GM21526 (cell line): ENCODE data around the gene SLC25A30.
A peak's percentile ranks its signal among the peaks of the same experiment; 100 is the strongest.

ENCODE experiments used
- ATAC-seq: cut with Tn5 transposase; IDR thresholded peaks from one replicate; pipeline ENCODE4 v1.9.1; 2021; ENCODE audit warnings: moderate library complexity; ENCODE audit not compliant: unreplicated experiment, low FRiP score

The SLC25A30 gene, protein sequence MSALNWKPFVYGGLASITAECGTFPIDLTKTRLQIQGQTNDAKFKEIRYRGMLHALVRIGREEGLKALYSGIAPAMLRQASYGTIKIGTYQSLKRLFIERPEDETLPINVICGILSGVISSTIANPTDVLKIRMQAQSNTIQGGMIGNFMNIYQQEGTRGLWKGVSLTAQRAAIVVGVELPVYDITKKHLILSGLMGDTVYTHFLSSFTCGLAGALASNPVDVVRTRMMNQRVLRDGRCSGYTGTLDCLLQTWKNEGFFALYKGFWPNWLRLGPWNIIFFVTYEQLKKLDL

DNA sequence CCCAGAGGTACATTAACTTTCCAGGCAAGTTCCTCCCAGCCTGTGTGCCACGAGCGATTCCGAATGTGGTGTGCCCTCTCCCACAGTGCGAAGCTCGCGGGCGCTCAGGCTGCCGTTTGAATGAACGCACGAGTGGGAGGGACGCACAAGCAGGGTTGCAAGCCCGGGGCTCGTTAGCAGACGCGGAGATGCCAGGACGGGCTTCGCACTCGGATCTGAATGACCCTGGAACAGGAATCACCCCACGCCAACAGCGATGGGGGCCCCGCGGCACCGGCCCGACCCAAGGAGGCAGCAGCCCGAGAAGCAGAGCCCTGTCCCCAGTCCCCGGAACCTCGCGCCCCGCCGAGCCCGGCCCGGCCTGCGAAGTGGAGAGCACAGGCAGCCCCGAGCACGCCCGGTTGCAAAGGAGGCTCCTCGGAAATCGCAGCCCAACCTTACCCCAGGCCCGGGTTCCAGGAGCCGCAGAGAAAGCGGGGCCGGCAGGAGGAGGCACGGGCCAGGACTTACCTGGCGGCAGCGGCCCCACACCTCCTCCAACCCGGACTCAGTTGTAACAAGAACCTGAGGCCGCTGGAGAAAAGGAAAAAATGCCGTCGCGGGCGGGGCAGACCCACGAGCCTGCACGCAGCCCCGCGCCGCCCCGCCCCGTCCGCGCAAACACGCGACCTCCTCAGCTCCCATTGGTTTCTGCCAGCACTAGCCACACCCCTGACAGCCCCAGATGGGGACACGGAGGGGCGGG is at the start of gene SLC25A30:
Gene SLC25A30, minus strand, starts transcription at position 584 of the 745 bp plus-strand sequence. CDS start 6,948 bp downstream, outside the sequence.
- peak; percentile 86 for ATAC-seq

DNA sequence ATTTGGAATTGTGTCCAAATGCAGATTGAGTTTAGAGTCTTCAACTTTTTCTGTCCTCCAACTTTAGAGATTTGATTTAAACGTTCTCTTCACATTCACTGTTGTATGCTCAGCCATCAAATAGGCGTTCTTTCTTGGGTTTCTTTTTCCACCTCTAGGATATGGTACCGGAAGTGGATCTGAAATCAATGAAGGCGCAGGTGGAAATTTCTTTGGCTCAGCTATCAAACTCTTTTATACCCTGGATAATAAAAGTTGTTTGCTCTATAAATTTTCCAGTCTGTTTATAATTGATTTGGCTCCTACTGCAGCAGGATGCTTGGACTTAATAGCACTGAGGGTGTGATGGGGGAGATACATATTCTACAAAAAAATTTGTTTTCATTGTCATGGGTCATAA is 48.2 kb upstream of the SLC25A30 start:
- ATAC-seq = no peak

DNA sequence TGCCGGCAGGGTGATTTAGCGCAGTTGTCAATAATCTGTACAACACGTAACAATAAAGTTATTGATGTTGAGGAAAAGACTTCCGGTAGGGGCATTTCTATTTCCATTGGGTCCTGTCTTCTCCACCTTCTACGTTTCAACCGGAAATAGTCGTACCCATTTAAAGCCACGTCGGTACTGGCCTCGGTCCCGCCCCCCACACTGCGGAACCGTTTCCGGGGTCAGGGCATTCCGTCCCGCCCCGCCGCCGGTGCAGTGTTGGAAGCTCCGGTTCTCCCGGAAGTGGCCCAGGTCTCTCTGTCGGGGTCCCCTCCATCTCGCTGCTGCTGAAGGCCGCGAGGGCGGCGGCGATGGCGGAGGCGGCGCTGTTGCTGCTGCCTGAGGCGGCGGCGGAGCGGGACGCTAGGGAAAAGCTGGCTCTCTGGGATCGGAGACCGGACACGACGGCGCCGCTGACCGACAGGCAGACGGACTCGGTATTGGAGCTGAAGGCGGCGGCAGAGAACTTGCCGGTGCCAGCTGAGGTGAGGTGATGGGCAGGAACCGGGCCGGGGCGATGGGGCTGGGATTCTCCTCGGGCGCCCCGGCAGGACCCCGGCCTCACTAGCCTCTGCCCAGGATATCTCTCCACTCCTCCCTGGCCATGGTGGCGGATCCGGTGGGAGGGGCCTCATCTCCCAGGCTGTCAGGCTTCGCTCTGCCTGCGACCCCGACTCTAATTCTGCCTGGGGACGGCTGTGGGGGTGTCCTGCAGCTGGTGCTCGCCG is 46.7 kb upstream of the SLC25A30 start, which contains the start of gene COG3:
Gene COG3, plus strand, starts transcription at position 253 of the 767 bp plus-strand sequence. Its CDS starts 98 bp downstream, at position 351.
- peak; percentile 89 for ATAC-seq

DNA sequence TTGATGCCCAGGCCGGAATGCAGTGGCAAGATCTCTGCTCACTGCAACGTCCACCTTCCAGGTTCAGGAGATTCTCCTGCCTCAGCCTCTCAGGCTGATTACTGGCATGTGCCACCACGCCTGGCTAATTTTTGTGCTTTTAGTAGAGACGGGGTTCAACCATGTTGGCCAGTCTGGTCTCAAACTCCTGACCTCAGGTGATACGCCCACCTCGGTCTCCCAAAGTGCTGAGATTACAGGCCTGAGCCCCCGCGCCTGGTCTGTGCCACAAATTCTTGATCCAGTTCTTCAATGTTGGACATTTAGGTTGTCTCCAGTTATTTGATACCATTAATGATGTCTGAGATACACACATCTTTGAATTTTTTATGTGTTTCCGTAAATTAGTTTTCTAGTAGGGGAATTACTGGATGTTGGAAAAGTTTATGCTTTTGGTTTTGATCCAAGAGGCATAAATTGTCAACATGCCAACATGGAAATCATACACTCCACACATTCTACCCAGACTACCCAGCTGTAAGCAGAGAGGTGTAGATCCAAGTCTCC is 46.0 kb upstream of the SLC25A30 start:
- ATAC-seq = no peak

DNA sequence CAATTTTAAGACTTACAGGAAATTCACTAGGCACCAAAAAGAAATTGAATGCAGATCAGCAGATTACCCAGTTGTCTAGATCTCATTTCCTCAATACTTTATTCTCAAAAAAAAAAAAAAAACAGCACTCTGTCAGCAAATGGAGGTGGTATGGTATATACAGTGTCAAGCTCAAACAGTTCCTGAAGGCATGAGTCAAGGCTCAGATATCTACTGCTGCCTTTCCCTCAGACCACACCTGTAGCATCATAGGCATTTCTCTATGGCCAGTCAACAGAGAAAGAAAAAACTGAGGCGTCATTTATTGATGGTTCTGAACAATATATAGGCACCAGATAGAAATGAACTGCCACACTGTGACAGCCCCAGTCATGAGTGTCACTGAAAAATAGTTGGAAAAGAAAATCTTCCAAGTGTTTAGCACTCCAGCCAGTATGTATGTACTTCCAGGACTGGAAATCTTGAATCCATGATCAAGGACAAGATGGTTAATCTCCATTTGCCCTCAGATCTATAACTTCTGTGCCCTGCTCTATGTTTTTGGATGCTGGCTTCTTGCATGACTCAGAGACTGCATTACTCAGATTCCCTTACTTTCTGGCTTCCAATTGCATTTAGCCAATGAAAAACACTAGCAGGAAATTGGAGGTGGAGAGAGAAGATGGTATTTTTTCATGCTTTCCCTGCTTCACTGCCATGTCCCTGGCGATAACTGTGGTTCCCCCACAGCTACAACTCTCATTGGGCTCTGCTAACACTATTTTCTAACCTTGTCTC is 38.2 kb upstream of the SLC25A30 start:
- ATAC-seq = no peak

DNA sequence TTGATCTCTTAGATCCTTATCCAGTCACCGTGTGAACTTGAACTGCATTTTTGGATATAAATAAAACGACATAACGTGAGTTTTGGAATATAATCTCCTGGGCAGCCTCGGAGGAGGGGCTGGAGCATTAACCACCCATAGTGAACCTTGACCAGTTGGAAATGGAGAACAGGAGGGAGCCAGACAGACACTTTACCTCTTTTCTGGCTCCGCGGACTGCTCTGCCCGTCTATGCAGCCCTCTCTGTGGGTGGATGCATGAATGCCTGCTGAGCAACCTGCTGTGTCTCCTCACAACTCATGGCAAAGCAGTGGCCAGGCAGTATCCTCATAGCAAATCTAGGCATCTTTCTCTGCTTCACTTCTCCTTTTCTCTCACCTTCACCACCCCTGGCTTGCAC is 36.0 kb upstream of the SLC25A30 start:
- no peak for ATAC-seq

DNA sequence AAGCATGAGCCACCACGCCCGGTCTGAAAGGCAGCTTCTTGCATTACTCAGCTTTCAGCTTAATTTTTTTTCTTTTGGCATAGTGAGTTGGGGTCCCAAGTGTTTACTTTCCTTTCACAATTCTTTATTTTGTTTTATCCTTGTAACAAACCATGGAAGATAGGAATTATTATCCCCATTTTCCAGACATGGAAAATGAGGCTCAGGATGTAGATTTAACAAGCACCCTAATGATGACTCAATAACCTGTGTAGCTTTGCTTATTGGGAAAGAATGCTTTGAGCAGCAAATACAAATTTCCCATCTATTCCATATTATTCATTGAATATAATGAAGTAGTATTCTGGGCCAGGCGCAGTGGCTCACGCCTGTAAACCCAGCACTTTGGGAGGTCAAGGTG is 33.1 kb upstream of the SLC25A30 start:
- ATAC-seq = no peak

DNA sequence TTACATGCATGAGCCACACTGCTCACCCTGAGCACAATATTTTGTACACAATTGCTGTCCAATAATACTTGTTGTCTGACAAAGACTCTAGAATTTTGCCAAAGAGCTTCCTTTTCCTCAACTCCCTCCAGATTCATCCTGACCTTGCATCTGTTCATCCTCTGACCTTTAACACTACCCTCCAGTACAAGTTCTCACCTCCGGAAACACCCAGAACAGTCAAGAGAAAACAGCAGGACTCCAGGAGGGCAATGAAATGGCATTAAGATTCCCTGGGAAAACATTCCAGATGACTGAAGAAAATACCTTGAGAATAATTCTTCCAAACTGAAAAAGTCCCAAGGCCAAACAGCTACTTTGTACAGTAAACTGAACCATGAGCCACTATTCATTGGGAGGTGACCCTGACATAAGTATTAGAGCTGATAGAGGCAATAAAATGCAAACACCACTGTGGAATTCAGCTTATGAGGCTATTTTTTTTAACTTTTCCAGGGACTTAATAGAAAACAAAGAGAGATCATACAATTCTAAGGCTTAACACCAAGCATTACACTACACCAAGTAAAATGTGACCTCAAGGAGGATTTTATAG is 30.9 kb upstream of the SLC25A30 start:
- no peak for ATAC-seq

DNA sequence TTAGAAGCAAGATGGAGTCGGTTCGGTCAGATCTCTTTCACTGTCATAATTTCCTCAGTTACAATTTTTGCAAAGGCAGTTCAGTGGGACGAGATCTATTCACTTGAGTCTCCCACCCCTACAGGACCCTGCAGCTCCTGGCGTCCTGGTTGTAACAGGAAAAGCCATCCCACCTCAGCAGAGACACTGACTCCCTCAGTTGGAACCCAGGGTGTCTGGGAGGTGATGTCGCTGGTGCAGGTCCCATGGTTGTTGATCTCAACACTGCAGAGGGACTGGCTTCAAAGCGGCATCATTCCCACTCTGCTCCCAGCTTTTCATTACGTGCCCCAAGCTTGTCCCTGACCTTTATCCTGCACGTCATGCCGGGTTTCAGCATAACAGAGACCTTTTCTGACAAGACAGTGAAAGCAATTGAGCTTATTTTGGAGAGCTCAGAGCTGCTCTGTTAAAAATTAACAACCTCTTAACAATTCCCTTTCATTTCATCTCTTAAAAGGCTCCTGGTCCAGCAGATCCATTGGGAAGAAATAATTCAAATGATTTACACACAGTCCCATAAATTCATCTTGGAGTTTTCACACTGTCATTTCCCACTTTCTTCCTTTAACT is 29.0 kb upstream of the SLC25A30 start:
- ATAC-seq = no peak

DNA sequence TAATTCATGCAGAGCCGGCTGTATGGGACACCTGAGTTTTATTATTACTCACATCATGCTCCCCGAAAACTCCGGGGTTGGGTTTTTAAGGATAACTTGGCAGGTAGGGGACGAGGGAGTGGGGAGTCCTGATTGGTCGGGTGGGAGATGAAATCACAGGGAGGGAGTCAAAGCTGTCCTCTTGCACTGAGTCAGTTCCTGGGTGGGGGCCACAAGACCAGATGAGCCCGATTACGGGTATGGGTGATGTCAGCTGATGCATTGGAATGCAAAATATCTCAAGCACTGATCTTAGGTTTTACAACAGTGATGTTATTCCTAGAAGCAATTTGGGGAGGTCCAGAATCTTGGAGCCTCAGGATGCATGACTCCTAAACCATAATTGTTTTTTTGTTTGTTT is 28.0 kb upstream of the SLC25A30 start:
- no peak for ATAC-seq

DNA sequence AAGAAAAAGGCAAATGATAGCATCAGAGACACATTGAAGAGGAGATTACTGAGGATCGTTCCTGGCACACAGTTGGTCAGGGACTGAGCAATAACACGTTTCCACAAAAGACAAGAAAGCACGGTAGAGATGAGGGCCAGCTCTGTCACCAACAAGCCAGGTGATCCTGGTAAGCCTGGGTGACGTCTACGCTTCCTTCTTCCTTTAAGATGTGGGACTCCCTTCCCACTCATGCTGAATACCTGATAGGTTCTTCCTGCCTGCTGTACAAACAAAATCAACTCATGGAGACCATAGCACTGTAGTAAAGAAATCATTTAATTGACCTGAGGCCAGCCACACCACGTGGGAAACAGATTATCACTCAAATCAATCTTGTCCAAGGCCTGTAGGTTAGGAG is 26.9 kb upstream of the SLC25A30 start:
- ATAC-seq = no peak

DNA sequence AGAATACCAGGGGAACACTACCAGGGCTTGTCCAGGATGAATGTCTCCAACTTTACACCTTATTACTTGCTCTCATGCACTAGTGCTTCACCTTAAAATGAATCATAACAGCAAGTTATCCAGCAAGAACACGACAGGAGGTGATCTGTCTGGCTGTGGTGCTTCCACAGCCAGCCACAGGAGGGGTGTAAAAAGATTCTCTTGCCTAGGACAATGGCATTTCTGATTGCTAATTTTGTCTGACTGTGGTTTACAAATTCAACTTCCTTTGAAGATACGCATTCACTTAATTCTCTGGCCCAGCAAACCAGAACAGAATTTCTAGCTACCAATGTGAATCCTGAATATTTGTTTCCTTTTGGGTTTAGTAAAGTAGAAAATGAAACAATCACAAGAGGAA is 23.5 kb upstream of the SLC25A30 start:
- ATAC-seq = no peak

DNA sequence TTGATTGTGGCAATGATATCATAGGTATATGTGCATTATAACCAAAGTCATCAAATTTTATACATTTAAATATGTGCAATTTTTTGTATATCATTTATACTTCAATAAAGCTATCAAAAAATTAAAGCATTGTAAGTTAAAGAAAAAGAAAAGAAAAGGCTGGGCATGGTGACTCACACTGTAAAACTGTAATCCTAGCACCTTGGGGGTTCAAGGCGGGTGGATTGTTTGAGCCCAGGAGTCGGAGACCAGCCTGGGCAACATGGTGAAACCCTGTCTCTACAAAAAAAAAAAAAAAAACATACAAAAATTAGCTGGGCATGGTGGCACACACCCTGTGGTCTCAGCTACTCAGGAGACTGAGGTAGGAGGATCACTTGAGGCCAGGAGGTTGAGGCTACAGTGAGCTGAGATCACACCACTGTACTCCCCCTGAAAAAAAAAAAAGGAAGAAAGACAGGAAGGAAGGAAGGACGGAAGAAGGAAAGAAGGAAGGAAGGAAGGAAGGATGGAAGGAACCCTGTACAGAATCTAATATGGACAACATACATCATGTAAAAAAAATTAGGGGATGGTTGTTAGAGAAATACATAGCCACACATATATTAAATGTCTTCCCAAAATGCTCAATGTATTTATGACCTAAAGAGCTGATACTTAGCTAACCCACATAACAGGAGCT is 21.7 kb upstream of the SLC25A30 start:
- ATAC-seq = no peak

DNA sequence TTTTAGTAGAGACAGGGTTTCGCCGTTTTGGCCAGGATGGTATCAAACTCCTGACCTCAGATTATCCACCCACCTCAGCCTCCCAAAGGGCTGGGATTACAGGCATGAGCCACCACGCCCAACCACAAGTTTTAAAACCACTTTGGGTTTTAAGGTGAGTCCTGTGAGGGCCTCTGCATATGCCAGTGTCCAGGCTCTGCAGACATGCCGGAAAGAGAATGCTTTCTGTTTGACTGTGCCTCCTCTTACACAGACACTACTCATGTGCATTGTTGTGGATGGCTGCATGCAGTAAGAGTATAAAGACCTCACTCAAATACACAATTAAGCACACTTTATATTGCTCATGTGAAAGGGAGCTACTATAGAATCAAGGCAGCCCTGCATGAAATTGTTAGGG is 20.8 kb upstream of the SLC25A30 start:
- ATAC-seq = no peak

DNA sequence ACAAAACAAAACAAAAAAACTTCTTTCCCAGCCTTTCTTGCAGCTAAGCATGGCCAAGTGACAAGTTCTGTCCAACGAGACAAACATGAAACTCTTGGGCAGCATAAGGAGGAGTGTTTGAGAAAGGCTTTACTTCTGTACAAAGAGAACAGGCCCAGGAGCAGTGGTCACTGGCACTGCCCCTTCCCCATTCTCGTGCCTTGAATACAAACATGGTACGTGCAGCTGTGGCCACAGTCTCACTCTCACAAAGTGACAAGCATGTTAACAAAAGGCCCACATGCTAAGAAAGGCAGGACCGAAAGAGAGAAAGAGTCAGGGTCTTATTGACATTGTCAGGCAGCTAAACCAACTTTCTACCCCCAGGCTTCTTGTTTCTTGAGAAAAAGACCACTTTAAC is 19.8 kb upstream of the SLC25A30 start:
- no peak for ATAC-seq

DNA sequence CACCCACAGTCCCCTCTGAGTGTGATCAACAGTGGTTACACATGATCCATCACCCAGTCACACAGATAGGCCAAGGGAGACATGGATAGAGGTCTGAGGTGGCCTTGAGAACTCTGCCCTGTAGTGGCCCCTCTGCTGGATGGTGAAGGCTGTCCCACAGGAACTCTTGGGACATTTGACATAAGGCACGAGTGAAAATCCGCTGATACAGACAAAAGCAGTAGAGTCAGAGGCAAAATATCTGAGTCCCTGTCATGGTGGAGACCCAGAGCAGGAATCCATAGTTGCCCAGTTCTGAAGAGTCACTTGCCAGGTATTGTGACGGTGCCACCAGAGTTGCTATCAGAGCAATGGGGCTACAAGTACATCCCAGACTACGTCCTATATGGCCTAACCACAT is 18.8 kb upstream of the SLC25A30 start:
- ATAC-seq = no peak

DNA sequence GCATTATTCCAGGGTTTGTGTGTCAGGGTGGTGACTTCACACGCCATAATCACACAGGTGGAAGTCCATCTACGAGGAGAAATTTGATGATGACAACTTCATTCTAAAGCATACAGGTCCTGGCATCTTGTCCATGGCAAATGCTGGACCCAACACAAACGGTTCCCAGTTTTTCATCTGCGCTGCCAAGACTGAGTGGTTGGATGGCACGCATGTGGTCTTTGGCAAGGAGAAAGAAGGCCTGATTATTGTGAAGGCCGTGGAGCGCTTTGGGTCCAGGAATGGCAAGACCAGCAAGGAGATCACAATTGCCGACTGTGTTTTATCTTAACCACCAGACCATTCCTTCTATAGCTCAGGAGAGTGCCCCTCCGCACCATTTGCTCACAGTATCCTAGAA is 18.2 kb upstream of the SLC25A30 start:
- ATAC-seq = no peak

DNA sequence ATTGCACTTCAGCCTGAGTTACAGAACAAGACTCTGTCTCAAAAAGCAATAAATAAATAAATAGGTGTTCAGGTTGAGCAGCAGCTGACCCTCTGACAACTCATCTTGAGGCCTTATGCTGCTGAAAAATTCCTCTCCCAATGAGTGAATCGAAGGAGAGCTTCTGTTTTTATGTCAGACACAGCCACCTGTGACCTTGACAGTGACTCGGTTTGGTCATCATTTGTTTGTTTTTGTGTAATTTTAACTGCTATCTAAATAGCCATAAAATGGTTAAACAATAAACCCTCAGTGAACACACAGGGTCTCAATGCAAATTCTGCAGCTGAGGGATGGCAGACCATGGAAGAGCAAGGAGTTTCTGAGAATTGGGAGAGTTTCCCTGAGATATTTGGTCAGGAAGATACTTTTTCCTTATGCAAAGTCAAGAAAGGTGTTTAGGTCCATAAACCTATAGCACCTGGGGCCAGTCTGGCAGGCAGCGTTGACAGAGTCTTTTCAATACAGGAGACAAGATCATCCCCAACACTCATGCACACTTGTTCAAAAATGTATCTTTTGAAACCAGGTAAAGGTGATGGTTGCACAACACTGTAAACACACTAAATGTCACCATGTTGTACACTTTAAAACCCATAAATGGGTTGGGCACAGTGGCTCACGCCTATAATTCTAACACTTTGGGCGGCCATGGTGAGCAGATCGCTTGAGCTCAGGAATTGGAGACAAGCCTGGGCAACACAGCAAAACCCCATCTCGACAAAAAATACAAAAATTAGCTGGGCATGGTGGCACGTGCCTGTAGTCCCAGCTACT is 16.6 kb upstream of the SLC25A30 start:
- no peak for ATAC-seq
